NCI-H2227 (cell line): ENCODE results near the gene ZNF692.
"Not testable (repeated sequence)": the region's sequence is repeated elsewhere in the genome, so short reads cannot be mapped to it uniquely, and the experiment has no call there.

Source experiments
- DNase-seq: peaks from one replicate; lab custom pipeline; 2025; ENCODE audit not compliant: unreplicated experiment; lab: John Stamatoyannopoulos, UW

The ZNF692 gene

DNA sequence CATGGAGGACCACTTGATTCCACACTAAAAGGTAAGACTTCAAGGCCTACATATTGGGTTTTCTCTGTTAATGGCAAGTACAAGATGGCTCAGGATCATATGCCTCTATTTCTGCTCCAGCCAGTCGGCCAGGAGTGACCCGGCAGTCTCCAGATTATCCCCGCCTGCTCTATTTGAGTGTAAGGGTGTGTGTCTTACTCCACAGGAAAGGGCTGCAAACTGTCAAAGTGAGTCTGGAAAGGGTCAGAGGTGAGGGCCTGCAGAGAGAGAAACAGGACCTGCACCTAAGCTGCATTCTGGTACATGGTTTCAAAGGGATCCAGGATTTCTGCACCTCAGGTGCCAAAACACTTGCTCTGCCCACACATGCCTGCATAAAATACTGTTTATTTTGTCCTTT lies 9.2 kb downstream of the ZNF692 start:
- DNase-seq: no peak

DNA sequence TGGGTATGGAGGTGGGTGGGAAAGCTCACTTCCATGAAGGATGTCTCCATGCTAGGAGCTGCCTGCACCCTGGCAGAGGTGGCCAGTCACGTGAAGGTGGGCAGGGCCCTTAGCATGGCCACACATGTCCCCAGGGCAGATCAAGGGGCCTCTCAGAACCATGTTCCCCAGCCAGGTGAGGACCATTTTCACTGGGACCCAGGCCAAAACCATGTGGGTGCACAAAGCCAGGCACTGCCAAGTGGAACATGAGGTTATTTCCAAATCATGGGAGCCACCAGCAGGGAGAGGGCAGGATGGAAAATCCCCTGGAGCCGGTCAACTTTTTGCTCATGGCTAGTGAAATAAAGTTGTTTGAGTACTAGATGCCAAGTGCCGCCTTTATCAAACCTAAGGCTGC lies 9.7 kb downstream of the ZNF692 start:
- no peak for DNase-seq

- DNase-seq: no peak
Observed at GRCh38 chr1:248848602-248849001, 10.3 kb downstream of the ZNF692 start.

GRCh38 chr1:248847956-248848561 lies 10.8 kb downstream of the ZNF692 start:
- DNase-seq: no peak

DNA sequence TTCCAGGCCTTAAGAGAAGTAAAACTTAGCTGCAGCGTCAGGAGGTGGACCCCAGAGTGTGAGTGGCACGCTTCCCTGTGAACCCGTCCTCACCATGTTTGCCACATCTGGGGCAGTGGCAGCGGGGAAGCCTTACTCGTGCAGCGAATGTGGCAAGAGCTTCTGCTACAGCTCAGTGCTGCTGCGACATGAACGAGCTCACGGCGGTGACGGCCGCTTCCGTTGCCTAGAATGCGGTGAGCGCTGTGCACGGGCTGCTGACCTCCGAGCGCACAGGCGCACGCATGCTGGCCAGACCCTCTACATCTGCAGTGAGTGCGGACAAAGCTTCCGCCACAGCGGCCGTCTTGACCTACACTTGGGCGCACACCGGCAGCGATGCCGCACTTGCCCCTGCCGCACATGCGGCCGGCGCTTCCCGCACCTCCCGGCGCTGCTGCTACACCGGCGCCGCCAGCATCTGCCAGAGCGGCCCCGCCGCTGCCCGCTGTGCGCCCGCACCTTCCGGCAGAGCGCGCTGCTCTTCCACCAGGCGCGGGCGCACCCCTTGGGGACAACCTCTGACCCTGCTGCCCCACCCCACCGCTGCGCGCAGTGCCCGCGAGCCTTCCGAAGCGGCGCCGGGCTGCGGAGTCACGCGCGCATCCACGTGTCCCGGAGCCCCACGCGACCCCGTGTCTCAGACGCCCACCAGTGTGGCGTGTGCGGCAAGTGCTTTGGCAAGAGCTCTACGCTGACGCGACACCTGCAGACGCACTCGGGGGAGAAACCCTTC lies 11.5 kb downstream of the ZNF692 start:
- DNase-seq: no peak

- no peak for DNase-seq
Observed at GRCh38 chr1:248844526-248844925, 14.4 kb downstream of the ZNF692 start.

GRCh38 chr1:248843687-248844086 lies 15.2 kb downstream of the ZNF692 start:
- DNase-seq: no peak

DNA sequence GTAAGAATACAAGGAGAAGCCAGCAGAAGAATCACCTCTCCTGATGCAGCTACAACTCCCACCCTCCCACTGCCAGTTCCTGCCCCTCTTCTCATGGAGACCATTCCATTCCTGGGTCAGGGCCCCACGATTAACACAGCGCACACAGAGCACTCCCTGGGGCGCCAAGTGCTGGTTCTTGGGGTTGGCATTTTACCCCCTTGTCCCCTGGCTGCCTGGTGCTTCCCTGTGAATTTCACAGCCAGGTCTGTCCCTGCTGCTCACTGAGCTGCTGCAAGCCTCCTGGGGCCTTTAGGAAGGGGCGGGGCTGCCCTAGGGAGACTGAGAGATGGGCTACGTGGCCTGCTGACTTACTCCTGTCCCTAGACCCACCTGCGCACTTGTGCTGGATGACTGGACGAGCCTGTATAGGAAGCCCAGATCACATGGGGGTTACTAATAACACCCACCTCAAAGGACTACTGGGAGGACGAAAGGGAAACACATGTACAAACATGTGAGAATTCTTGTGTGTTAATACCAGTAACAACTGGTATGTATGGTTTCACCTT lies 16.0 kb downstream of the ZNF692 start:
- DNase-seq: no peak

DNA sequence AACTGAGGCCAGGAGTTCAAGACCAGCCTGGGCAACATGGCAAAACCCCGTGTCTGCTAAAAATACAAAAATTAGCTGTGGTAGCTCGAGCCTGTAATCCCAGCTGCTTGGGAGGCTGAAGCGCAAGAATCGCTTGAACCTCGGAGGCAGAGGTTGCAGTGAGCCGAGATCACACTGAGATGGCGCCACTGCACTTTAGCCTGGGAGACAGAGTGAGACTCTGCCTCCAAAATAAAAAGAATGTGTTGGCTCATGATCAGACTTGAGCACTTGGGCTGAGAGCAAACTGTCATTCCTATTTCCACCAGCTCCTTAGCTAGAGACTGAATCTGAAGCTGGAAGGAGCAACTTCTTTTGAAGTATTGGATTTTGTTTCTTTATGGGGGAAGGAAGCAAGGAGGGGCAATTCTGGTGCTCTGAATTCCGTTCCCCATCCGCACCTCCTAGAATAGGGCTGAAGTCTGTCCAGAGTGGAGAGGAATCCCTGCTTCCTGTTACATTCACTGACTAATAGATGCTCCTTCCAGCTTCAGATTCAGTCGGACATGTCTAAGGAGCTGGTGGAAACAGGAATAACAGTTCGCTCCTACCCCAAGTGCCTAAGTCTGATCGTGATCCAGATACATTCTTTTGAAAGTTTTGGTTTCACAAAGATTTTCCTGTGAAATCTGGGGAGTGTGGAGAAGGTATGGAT lies 17.0 kb downstream of the ZNF692 start:
- peak; percentile 16 for DNase-seq

DNA sequence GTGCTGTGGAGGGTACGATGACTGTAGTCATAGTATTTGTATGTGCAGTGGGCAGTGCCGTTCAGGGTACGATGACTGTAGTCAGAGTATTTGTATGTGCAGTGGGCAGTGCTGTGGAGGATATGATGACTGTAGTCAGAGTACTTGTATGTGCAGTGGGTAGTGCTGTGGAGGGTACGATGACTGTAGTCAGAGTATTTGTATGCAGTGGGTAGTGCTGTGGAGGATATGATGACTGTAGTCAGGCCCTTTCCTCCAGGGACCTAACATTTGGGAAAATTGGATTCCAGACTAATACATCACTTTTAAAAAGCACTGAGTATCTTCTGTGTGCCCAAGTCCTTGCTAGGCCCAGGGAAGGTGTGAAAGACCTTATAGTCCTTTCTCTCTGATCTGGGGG lies 17.9 kb downstream of the ZNF692 start:
- DNase-seq: no peak

DNA sequence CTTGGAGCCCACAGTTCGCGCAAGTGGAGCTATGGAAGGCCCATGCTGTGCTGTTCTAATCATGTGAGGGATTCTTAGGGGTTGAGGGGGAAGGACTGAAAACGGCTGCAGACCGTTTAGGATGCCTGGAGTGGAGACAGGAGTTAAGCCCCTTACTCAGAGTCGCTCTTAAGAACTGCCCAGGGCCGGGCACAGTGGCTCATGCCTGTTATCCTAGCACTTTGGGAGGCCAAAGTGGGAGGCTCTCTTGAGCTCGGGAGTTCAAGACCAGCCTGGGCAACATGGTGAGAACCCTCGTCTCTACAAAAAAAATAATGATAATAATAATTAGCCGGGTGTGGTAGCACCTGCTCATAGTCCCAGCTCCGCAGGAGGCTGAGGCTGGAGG lies 19.7 kb downstream of the ZNF692 start:
- no peak for DNase-seq

GRCh38 chr1:248838357-248839167 lies 20.3 kb downstream of the ZNF692 start:
- DNase-seq: peak; percentile 91

GRCh38 chr1:248837781-248838356 lies 21.0 kb downstream of the ZNF692 start, which contains the start of gene ZNF672:
ZNF672 (plus strand) TSS chr1:248838224; CDS start chr1:248847275, 9,051 bp downstream.
- DNase-seq: peak; percentile 99

- no peak for DNase-seq
Observed at GRCh38 chr1:248837045-248837780, 21.7 kb downstream of the ZNF692 start.

GRCh38 chr1:248834343-248834940 lies 24.4 kb downstream of the ZNF692 start:
- DNase-seq: no peak

- DNase-seq: no peak
Observed at GRCh38 chr1:248831842-248832241, 27.0 kb downstream of the ZNF692 start.

GRCh38 chr1:248830718-248831017 lies 28.2 kb downstream of the ZNF692 start:
- DNase-seq: not testable (repeated sequence)

DNA sequence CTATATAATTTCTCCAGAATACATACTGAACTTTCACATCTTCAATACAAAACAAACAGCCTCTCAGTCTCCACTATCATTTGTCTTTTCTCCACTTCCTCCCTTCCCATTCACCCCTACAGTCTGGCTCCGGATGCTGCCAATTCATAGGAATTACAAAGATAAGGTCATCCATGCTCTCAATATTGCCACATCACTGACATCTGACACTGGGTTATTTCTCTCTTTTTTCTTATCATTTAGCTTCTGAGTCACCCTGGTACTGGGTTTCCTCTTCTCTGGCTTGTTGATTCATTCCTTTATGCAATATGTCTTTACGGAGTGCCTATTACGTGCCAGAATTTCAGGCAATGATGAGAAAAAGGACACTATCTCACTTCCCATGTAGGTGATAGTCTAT lies 30.0 kb downstream of the ZNF692 start:
- DNase-seq: no peak

GRCh38 chr1:248825909-248826760 lies 32.8 kb downstream of the ZNF692 start, which contains the start of gene SH3BP5L:
SH3BP5L (minus strand) TSS chr1:248825915; CDS start chr1:248824935, 980 bp downstream.
- peak; percentile 94 for DNase-seq
